HG03571 (cell line): ENCODE data around the gene TMEM164.
A peak's percentile ranks its signal among the peaks of the same experiment; 100 is the strongest.

Experiments used
- ATAC-seq: cut with Tn5 transposase; IDR thresholded peaks from one replicate; pipeline ENCODE4 v1.9.1; 2021; ENCODE audit not compliant: unreplicated experiment

Gene TMEM164

DNA sequence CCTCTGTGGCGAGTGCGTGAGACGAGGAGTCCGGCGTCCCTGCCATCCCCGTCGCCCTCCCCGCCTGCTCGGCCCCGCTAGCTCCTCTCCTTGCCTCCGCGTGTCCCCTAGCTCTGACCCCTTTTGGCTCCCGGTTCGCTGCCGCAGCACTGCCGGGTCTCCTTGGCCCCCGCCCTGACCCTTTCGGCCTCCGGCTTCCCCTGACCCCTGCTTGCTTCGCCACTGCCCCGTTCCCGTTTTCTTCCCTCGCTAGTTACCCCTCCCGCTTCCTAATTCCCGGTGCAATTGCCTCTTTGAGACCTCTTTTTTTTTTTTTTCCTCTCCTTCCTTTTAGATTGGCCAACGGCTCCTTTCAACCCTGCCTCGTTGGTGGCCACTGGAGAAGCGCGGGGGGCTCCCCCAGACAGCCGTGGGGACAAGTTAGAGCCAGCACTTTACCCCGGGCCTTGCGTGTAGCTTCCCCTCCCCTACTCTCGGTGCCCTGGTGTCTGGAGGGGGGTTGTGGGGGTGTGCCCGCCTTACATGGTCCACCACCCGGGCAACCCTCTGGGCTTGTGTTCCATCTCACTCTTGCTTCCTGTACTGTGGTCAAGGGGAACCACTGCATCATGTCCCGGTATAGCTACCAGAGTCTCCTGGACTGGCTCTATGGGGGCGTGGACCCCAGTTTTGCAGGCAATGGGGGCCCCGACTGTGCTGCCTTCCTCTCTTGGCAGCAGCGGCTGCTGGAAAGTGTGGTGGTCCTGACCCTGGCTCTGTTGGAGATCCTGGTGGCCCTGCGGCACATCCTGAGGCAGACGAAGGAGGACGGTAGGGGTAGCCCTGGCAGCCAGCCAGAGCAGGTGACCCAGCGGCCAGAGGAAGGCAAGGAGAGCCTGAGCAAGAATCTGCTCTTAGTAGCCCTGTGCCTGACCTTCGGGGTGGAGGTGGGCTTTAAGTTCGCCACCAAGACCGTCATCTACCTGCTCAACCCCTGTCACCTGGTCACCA, 548 bp downstream of the TMEM164 start:
- ATAC-seq = peak; percentile 5

DNA sequence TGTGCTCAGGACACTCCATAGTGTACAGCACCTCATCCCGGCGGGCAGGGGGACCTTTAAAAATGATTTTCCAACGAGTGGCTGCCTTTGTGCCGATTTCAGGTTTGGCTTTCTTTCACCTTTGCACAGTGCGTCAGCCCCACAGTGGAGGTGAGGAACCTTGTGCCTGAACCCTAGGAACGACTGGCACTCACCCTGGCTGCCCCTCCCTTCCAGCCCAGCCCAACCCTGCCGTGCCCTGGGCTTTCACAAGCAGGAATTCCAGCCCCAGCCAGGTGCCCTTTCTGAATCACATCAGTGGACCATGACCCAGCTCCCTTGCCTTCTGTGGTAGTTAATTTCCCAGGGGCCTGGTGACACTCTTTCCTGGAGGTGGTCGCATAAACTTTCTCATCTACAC, 1.3 kb downstream of the TMEM164 start:
- ATAC-seq = no peak

DNA sequence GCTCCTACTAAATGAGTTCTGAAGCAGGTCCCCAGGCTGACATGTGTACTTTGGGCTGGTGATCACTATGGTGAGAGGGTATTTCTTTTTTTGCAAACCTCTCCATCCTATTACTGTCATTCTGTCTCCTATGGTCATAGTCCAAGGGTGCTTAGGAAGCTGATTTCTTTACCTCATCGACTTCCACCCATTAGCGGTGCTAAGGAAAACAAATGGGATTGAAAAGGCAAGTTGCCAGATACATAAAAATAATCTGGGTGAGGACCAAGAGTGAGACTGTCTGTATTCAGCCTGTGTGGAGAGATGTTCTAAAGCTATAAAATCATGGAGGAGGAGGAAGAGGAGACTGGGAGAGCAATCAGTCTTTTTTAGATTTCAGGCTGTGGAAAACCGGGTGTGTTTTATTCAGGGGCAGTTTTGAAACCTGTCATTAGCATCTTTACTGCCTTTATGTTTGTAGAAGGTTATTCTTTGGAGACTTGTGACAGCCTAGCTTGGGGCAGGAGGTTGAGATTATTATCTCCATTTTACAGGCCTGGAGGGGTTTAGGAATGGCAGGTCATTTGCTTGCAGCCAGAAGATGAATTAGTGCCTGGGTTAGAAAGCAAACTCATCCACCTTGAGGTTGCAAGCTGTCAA, 1.9 kb downstream of the TMEM164 start:
- no peak for ATAC-seq

DNA sequence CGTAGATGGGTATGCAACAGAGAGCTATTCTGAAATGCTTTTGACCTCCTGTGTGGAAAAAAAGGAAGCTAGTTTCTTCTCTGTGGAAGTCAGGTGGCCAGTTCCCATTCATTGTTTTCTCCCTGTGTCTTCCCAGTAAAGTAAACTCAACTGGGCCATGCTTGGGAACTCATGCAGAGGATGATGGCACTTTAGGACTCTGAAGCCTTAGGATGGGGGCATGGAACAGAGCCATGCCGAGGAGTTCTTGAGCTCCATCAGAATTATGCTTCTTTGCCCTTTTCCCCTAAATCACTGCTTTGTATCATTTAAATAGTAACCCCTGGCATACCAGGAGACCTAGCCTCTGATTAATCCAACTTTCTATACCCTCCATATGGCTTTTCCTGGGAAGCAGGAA, 3.2 kb downstream of the TMEM164 start:
- ATAC-seq = no peak

DNA sequence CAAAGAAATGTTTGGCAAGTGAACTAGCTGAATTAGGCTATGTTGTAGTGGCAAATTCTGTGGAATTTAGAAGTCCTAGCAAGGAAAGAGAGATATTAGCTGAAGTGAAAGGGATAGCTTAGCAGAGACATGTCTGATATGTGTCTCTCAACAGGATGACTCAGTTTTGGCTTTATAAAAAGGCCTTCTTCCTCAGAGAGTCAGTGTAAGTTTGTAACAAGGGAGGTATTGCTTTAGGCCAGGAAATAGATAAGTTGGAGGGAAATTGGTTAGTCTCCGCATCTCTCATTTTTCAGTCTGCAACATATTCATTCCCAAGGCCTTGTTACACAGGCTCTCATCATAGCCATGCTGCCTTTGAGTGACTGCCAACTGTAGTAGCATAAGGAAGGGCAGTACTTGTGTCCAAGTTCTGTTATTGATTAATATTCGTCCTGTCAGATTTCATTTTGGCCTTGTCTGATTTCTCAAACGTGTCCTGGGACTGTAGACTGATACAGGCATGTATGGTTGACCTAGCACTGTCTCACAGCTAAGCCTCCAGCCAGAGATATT, 4.0 kb downstream of the TMEM164 start:
- ATAC-seq = no peak

DNA sequence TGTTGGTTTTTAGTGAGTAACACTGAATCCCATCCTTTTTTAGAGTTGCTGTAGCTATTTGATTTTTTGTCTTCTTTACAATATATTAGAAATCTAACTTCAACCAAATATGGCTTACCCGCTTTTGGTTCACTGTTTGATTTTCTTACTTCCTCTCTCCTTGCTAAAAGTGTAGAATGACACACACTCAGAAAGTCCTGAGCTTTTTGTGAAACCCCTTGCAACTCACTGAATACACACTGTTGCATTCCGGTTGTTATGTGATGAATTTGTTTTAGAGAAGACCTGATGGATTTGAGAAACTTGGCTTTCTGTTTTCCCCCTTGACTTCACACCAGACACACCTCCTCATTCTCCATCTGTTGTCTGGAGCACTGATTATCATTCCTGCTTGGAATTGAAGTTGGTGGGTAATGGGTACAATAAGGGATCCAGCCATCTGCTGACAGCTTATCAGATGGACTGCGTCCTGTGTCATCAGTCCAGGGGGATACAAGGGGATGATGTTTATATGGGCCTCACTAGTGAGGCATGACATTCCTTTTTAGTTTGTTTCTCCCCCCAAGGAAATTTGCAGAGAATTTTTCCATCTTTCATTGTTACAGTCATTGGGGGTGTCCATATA, 5.2 kb downstream of the TMEM164 start:
- ATAC-seq = no peak

DNA sequence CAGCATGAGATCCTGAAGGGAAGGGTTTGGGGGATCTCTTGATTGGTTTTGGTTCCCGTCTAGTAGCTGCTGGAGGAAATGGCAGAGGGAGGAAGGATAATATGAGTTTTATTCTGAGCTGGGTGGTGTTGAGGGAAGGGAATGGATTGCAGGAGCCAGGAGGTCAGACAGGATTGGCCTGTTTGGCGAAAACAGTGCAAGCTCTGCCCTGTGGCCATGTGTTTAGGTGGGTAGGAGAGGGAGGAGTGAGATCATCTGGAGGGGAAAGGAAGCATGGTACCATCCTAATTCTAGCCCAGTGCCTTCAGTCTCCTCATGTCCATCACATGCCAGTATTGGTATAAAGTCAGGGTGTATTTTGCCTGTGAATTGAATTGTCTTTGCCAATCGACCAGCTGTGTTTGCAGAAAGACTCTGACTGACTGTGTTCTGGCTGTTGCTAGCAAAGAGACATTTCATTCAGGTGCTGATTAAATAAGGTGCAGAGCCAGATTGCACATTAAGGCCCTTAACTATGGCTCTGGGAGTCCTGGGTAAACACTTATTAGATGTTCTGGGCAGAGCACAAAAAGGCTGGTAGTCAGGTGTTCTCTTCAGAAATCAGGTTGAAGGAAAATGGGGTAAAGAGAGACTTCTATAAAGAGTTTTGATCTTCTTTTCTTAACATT, 10.0 kb downstream of the TMEM164 start:
- no peak for ATAC-seq

DNA sequence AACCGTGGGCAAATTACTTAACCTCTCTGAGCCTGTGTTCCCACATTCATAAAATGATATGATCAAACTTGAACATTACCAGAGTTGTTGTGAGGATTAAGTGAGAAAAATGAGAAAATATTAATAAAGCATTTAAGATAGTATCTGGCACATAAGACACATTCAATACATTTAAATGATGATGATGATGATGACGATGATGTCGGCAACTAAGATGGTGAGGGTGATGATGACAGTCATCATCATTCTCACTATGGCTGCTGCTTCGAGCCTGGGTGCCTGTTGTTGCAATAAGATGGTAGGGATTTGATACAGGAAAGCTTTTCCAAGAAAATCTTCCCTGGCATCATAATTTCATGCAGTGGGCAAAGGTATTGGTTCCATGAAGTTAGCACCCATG, 11.1 kb downstream of the TMEM164 start:
- ATAC-seq = no peak

DNA sequence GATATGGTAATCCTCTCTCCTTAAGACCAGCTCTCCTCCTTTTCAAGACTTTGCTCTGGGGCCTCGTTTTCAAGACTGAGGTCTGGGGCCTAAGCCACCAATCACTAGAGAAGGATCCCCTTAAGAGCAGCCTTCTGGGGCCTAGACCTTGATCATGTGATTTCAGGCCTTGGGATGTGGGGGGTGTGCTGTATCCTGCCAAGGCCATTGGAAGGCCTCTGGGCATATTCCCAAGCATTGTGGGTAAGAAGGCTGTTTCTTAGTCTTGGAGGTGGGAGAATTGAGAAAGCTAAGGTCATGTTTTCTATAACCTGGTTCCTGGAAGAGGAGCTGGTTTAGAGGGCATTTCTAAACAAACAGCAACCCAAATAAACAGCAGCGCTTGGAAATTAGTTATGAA, 12.1 kb downstream of the TMEM164 start:
- no peak for ATAC-seq

DNA sequence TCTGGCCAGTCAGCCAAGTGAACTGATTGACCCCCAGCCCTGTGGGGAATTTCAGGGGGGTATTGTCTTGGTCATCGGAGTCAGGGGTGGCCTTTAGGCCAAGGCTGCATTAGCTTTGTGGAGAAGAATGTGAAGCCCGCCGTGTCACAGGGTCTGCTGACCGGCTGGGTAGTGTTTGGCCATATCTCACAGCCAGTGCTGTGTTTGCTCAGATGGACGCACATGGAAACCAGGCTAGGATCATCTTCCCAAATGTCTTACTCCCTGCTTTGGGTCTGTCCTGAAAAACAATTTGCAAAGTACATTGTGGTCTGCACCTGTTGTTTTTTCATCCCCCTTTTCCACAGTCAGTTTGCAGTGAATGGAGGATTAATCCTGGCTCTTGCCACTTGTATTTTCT, 13.0 kb downstream of the TMEM164 start:
- ATAC-seq = no peak

DNA sequence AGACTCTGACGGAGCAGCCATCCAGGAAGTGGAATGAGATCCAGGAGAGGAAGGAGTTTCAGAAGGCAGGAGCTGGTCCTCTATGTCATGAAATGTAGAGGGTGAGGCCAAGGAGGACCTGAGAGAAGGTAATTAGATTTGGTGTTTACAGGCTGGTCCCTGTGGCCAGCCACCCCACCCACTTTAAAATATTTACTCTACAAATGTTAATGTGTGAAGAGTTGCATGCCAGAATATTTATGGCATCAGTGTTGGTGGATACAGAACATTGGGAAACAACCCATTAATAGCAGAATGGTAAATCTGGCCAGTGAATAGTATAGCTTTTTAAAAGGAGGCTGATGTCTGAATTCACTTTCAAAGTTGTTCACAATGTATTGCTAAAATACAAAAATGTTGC, 17.6 kb downstream of the TMEM164 start:
- ATAC-seq = no peak

DNA sequence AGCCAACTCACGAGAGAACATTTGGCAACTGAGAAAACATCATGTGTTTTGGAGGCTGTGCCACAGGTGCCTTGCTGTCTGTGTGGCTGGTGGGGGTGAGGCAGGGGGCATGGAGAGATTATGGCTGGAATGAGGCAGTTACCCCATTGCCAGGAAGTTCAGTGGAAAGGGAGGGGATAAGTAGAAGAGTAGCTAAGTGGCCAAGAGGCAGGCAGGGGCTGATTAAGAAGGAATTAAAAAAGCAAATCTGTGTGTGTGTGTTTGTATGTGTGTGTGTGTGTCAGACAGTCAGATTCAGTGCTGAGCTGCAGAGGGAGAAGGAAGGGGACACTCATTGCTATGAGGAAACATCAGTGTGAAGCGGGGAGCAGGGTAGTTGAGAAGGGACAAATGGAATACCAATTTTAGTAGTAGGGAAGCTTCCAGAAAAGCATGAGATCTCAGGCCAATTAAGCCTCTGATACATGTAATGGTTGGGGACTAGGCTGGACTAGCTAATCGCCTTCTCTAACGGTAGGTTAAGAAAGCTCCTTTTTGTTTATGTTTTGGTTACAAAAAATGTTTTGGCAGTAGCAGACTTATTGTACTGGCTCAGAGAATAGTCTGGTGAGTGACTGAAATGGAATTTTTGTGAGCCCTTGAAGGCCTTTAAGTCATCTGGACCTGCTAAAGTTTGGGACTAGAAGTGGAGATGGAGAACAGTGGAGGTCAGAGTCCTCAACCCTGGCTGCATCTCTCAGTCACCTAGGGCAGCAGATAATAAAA, 18.5 kb downstream of the TMEM164 start:
- ATAC-seq = no peak

DNA sequence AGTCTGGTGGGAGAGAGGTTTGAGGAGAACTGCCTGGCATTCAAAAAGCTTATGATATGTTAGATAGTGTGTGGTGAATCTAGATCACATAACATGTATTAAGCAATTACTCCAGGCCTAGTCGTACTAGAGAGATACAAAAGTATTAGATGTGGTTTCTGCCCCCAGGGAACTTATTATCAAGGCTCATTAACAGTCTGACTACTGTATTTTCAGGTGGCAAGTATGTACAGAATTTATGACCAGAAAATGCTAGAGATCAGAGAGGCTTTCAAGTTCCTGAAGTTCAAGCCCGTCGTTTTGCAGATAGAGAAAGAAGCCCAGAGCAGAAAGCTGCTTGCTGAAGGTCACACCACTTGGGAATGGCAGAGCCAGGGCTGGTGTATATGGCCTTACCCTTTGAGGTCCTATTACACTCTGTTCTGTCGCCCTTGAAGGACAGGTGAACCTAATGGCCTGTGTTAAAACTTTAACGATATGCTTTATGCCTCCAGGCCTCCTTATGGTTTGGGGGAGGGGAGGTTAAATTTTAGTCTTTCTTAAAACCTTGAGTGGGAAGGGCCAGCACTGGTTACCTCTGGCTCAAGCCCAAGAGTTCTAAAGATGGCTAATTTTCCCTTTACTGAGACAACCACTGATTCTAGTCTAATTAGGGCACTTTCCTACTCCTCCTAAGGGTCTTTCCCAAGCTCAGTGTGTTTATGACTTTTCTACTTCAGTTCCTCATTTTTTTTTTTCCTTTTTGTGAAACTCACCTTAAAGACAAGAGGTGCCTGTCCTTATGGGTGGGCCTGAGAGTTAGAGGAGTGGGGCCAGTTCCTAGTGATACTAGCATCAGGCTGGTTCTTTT, 19.9 kb downstream of the TMEM164 start:
- no peak for ATAC-seq

DNA sequence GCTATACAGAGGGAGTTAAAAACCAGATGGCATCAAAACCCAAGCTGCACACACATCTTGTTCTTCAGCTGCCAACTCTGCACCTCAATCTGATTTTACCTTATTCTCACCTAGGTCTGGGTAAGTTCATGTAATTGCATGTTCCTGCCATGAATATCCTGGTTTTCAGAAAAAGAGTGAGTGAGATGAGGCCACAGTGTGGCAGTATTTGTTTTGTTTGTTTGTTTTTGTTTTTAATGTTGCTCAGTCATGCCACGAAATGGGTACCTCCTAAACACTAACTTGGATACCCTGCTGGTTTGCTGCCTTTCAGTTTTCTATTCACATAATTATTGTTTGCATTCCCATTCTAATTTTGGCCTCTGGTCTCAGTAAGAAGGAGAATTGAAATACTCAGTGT, 22.5 kb downstream of the TMEM164 start:
- ATAC-seq = no peak

DNA sequence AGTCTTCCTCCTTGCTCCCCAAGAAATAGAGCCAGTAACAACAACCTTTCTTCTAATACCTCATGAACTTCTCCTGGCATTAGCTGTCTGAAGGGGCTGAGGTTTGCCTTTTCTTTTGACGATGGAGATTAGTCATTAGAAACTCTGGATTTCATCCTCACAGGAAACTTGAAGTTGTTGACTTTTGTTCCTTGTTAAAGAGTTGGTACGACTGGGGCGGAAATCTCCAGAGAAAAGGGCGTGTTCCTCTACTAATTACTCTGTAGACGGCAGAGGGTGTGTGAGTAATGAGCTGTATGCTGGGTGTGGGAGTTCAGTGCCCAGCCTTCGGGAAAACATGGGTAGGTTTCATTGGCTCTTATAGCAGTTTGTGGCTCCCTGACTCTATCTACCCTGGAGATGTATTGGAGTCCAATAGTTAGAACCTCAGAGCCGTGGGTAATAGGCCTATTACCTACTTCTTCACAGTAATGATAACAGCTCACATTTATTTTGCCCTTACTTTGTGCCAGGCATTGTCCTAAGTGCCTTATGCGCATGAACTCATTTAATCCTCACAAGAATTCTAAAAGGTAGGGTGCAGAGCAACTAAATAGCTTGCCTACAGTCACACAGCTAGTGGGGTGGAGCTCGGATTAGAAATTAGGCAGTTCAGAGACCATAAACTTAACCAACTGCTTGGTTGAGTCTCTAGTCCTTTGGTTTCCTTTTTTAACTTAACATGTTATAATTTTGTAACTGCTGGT, 23.4 kb downstream of the TMEM164 start:
- no peak for ATAC-seq

DNA sequence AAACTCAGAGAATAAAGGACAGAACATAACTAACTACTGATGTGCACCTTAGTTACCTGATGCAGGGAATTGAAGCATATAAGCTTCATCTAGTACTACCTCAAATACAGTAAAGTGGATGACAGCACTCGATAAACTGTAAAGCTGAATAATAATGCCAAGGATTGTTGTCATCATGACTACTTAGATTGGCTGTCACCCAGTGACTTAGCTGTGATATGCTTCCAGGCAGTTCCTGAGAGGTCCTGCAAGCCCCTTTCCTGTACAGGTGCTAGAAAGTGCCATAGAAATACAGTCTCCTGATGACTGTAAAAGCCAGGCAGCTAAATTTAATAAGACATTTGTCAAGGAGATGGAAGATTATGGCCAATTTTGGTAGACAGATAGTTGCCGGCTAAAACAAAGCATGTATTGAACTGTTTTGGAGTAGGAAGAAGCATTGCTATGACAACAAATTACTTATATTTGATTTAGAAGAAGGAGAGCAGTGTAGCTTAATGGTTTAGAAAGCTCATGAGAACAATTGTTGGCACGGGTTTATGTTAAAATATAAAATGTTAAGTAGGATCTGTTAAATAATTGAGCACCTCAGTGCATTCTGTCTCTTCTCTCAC, 29.7 kb downstream of the TMEM164 start:
- ATAC-seq = no peak

DNA sequence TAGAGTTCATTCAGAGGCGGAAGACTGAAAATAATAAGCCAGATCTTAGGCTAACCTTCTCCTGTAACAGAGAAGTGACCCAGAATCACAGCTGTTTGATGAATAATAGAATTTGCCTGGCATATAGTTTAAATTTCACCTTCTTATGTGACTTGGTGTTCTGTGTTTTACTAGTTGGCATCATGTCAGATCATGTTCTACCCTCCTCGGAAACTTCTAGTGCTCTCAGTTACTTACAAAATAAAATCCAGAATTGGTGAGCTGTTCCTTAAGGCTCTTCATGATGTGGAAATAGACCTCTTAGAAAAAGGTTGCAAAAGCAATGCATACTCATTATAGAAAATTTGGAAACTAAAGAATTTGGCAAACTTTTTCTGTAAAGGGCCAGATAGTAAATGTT, 31.1 kb downstream of the TMEM164 start:
- no peak for ATAC-seq
